OCI-LY1 (cell line): ENCODE data around the gene AGAP1.

Source experiments
- H2AFZ ChIP-seq: fragments of 200-600 bp; sonication (generic), shearing (Covaris generic); 2 replicates; pipeline ENCODE4 v1.6.0; 2014; ENCODE audit warnings: antibody characterized with exemption, mild to moderate bottlenecking, low read length
- H3F3A ChIP-seq: fragments of 200-600 bp; sonication (generic), shearing (Covaris generic); 2 replicates; pipeline ENCODE4 v1.6.0; 2014; ENCODE audit warnings: mild to moderate bottlenecking, antibody characterized with exemption, low read length, moderate library complexity; ENCODE audit not compliant: insufficient read depth
- H3K27ac ChIP-seq: fragments of 200-600 bp; sonication (generic); 2 replicates; pipeline ENCODE4 v1.5.1; 2014; ENCODE audit warnings: low read length, mixed run types, mild to moderate bottlenecking, low read depth; ENCODE audit not compliant: poor library complexity, severe bottlenecking
- H3K27me3 ChIP-seq: fragments of 200-600 bp; sonication (generic); 2 replicates; pipeline ENCODE4 v1.6.0; 2014; ENCODE audit warnings: antibody characterized with exemption, mild to moderate bottlenecking, low read length, moderate library complexity; ENCODE audit not compliant: insufficient read depth
- H3K36me3 ChIP-seq: fragments of 200-600 bp; sonication (generic); 2 replicates; pipeline ENCODE4 v1.6.1; 2014; ENCODE audit warnings: mild to moderate bottlenecking, antibody characterized with exemption, low read length, moderate library complexity, mixed read lengths; ENCODE audit not compliant: insufficient read depth
- H3K4me1 ChIP-seq: fragments of 200-600 bp; sonication (generic); 2 replicates; pipeline ENCODE4 v1.5.1; 2014; ENCODE audit warnings: mild to moderate bottlenecking, low read length, moderate library complexity; ENCODE audit not compliant: insufficient read depth, severe bottlenecking
- H3K4me2 ChIP-seq: fragments of 200-600 bp; sonication (generic), shearing (Covaris generic); 2 replicates; pipeline ENCODE4 v1.6.1; 2014; ENCODE audit warnings: low read length
- H3K4me3 ChIP-seq: fragments of 200-600 bp; sonication (generic); 2 replicates; pipeline ENCODE4 v1.5.1; 2014; ENCODE audit warnings: low read length, low read depth, mild to moderate bottlenecking, mixed read lengths; ENCODE audit not compliant: poor library complexity, severe bottlenecking
- H3K79me2 ChIP-seq: fragments of 200-600 bp; shearing (Covaris generic); 2 replicates; pipeline ENCODE4 v1.6.1; 2016; ENCODE audit warnings: mixed run types, low read length, mixed read lengths; ENCODE audit not compliant: insufficient read depth
- H3K9ac ChIP-seq: fragments of 200-600 bp; sonication (generic), shearing (Covaris generic); 2 replicates; pipeline ENCODE4 v1.6.1; 2014; ENCODE audit warnings: mild to moderate bottlenecking, low read length, mixed read lengths
- H3K9me2 ChIP-seq: fragments of 200-600 bp; sonication (generic), shearing (Covaris generic); 2 replicates; pipeline ENCODE4 v1.6.1; 2014; ENCODE audit warnings: low read depth, mild to moderate bottlenecking, low read length, mixed read lengths
- H3K9me3 ChIP-seq: fragments of 200-600 bp; shearing (Covaris generic); 2 replicates; pipeline ENCODE4 v1.6.1; 2014; ENCODE audit warnings: low read length, mixed read lengths
- H4K20me1 ChIP-seq: fragments of 200-600 bp; sonication (generic), shearing (Covaris generic); 2 replicates; pipeline ENCODE4 v1.6.0; 2016; ENCODE audit warnings: mild to moderate bottlenecking, low read length; ENCODE audit not compliant: insufficient read depth
- EZH2 ChIP-seq: fragments of 200-600 bp; sonication (generic), shearing (Covaris generic); IDR thresholded peaks from 2 replicates; pipeline ENCODE4 v1.8.0; 2017; ENCODE audit warnings: borderline replicate concordance, mixed run types, mild to moderate bottlenecking, antibody characterized with exemption, low read length, moderate library complexity, mixed read lengths
- TF ChIP-seq, protein P1 (sequence below): fragments of 200-600 bp; sonication (generic), shearing (Covaris generic); IDR thresholded peaks from 2 replicates; pipeline ENCODE4 v1.5.1; 2017; ENCODE audit warnings: mild to moderate bottlenecking, antibody characterized with exemption, low read length, moderate library complexity, mixed read lengths

Gene AGAP1

DNA sequence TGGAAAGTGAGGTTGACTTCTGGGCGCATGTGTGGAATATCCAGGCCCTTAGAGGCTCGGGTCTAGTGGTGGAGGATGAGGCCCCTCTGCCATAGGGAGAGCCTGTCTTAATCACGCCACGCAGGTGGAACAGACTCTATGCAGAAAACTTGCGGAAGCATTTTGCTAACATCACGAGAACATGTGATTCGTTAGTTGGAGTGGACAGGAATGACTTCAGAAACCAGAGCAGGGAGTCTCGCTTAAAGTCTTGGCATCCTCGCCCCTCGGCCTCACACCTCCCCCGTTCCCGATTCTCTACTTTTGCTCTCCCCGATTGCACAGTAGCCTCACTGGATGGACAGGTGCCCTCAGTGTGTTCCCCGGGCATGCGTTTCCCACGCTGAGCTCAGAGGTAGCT, 340.9 kb downstream of the AGAP1 start:
- Histone ChIP-seq H3K27ac (no peak overlapping the region), H3K36me3 (no peaks in the 10 kb centered on the region), H3K79me2 (no peaks in the 10 kb centered on the region), H3K9ac (no peak overlapping the region), H2AFZ (no peak overlapping the region), H3K27me3 (no peaks in the 10 kb centered on the region), H3K9me2 (no peaks in the 10 kb centered on the region), H3K4me3 (no peak overlapping the region), H3K9me3 (no peaks in the 10 kb centered on the region), H3K4me1 (no peaks in the 10 kb centered on the region), H3K4me2 (no peak overlapping the region), H3F3A (no peaks in the 10 kb centered on the region), H4K20me1 (no peaks in the 10 kb centered on the region)
- TF ChIP-seq, protein P1, sequence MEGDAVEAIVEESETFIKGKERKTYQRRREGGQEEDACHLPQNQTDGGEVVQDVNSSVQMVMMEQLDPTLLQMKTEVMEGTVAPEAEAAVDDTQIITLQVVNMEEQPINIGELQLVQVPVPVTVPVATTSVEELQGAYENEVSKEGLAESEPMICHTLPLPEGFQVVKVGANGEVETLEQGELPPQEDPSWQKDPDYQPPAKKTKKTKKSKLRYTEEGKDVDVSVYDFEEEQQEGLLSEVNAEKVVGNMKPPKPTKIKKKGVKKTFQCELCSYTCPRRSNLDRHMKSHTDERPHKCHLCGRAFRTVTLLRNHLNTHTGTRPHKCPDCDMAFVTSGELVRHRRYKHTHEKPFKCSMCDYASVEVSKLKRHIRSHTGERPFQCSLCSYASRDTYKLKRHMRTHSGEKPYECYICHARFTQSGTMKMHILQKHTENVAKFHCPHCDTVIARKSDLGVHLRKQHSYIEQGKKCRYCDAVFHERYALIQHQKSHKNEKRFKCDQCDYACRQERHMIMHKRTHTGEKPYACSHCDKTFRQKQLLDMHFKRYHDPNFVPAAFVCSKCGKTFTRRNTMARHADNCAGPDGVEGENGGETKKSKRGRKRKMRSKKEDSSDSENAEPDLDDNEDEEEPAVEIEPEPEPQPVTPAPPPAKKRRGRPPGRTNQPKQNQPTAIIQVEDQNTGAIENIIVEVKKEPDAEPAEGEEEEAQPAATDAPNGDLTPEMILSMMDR: no peak
- no peak for TF ChIP-seq EZH2

DNA sequence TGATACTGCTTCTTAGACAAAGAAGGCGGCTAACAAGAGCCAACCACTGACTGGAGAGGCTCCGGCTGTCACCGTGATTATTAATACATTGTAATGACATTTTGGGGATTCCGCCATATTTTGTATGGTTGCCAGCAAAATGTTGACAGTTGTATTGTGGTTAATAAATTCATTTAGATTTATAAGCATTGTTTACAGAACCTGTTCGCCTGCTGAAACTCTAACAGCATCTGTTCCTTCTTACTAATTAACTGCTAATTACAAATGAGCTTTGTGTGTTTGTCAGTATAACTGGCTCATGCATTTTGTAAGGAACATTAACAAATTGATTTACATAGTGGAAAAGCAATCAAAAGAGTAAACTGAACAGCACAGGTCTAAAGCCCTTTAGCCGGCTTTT, 342.0 kb downstream of the AGAP1 start:
- Histone ChIP-seq H3K4me1 (no peaks in the 10 kb centered on the region), H3K79me2 (no peaks in the 10 kb centered on the region), H3K36me3 (no peaks in the 10 kb centered on the region), H3K4me3 (no peak overlapping the region), H3K27me3 (no peaks in the 10 kb centered on the region), H2AFZ (no peak overlapping the region), H3K9ac (no peak overlapping the region), H3K4me2 (no peak overlapping the region), H3F3A (no peaks in the 10 kb centered on the region), H3K9me3 (no peaks in the 10 kb centered on the region), H4K20me1 (no peaks in the 10 kb centered on the region), H3K27ac (no peak overlapping the region), H3K9me2 (no peaks in the 10 kb centered on the region)
- TF ChIP-seq, protein P1: no peak
- TF ChIP-seq EZH2: no peak

DNA sequence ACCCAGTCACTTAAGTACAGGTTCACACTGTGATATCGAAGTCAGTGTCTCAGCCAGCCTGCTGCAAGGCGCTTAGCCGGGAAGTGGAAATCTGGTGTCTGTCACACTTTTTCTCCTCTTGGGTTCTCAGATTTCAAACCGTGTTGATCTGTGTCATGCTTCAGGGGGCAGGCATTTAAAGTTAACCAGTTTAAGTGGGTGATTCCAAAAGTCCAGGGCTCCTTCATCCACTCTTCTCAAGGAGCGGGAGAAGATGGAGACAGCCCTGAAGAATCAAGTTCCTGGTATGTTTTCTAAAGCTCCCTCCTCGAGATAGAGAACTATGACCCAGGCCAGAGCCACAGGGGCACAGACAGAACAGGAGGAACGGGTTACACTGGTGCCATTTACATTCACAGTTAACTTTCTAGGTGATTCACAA, 342.7 kb downstream of the AGAP1 start:
- no peaks in the 10 kb centered on the region for H3K4me1 ChIP-seq
- no peak for TF ChIP-seq EZH2
- TF ChIP-seq, protein P1: no peak
- no peaks in the 10 kb centered on the region for H3K79me2 ChIP-seq
- no peaks in the 10 kb centered on the region for H3K9me3 ChIP-seq
- H3K27me3 ChIP-seq: no peaks in the 10 kb centered on the region
- no peak overlapping the region for H3K27ac ChIP-seq
- H2AFZ ChIP-seq: no peak overlapping the region
- H3K4me2 ChIP-seq: no peak overlapping the region
- H3K4me3 ChIP-seq: no peak overlapping the region
- H4K20me1 ChIP-seq: no peaks in the 10 kb centered on the region
- no peaks in the 10 kb centered on the region for H3F3A ChIP-seq
- no peaks in the 10 kb centered on the region for H3K36me3 ChIP-seq
- H3K9me2 ChIP-seq: no peaks in the 10 kb centered on the region
- H3K9ac ChIP-seq: no peak overlapping the region
